Kidney epithelial cell (primary cell): Measurements from ENCODE around the gene NELL2. TPM values are rescaled to one million over a fixed set of nuclear protein-coding genes. Genes with fewer than 3 reads are reported as not detected.

ENCODE experiments used
- DNase-seq: peaks from one replicate; pipeline ENCODE4 v3.0.0-alpha.2; 2010; ENCODE audit warnings: low read depth
- H3K27me3 ChIP-seq: 2 replicates; pipeline ENCODE4 v1.6.0; 2011; ENCODE audit warnings: low read length; ENCODE audit not compliant: control insufficient read depth, insufficient read depth
- H3K36me3 ChIP-seq: 2 replicates; pipeline ENCODE4 v1.5.1; 2011; ENCODE audit warnings: low read length; ENCODE audit not compliant: control insufficient read depth, insufficient read depth
- H3K4me3 ChIP-seq: 2 replicates; pipeline ENCODE4 v1.5.1; 2011; ENCODE audit warnings: low read depth, mild to moderate bottlenecking, control low read depth, low read length
- total RNA-seq: library from RNA; depleted of rRNA; stranded (reverse); fragments of >200 nt; gene quantifications from 2 replicates; pipeline ENCODE4 v1.2.3, GENCODE V29; 2015
- TF ChIP-seq, protein P1 (sequence below): IDR thresholded peaks from 2 replicates; pipeline ENCODE4 v1.5.1; 2011; ENCODE audit warnings: mild to moderate bottlenecking, moderate library complexity, low read length, control low read depth, inconsistent platforms; ENCODE audit not compliant: insufficient read depth, poor library complexity, severe bottlenecking

The NELL2 gene
- total RNA-seq, 1 donor from 2014 or later = 3.5 TPM

DNA sequence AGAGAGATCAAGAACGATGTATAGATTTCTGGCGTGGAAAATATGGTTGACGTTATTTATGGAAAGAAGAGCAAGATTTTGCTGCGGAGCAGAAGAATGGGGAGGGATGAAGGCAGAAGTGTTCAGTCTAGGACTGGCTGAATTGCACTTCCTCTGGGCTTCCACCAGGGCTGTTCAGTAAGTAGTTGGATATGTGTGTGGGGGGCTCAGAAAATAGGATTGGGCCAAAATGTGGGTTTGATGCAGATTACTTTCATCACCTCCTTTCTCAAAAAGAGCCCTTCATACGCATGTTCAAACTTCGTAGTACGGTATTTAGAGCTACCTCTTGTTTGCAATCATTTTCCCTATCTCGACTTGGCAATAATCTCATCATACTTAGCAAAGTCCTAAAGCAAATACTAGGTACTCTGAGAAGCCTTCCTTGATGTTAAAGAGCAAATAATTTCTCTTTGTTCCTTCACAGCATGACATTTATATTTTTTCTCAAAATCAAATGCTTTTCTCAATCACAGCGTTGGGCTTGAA, 349.4 kb downstream of the NELL2 start:
- no peaks in the 10 kb centered on the region for H3K36me3 ChIP-seq
- no peak overlapping the region for H3K4me3 ChIP-seq
- TF ChIP-seq, protein P1, sequence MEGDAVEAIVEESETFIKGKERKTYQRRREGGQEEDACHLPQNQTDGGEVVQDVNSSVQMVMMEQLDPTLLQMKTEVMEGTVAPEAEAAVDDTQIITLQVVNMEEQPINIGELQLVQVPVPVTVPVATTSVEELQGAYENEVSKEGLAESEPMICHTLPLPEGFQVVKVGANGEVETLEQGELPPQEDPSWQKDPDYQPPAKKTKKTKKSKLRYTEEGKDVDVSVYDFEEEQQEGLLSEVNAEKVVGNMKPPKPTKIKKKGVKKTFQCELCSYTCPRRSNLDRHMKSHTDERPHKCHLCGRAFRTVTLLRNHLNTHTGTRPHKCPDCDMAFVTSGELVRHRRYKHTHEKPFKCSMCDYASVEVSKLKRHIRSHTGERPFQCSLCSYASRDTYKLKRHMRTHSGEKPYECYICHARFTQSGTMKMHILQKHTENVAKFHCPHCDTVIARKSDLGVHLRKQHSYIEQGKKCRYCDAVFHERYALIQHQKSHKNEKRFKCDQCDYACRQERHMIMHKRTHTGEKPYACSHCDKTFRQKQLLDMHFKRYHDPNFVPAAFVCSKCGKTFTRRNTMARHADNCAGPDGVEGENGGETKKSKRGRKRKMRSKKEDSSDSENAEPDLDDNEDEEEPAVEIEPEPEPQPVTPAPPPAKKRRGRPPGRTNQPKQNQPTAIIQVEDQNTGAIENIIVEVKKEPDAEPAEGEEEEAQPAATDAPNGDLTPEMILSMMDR = no peak
- DNase-seq = no peak
- no peaks in the 10 kb centered on the region for H3K27me3 ChIP-seq

DNA sequence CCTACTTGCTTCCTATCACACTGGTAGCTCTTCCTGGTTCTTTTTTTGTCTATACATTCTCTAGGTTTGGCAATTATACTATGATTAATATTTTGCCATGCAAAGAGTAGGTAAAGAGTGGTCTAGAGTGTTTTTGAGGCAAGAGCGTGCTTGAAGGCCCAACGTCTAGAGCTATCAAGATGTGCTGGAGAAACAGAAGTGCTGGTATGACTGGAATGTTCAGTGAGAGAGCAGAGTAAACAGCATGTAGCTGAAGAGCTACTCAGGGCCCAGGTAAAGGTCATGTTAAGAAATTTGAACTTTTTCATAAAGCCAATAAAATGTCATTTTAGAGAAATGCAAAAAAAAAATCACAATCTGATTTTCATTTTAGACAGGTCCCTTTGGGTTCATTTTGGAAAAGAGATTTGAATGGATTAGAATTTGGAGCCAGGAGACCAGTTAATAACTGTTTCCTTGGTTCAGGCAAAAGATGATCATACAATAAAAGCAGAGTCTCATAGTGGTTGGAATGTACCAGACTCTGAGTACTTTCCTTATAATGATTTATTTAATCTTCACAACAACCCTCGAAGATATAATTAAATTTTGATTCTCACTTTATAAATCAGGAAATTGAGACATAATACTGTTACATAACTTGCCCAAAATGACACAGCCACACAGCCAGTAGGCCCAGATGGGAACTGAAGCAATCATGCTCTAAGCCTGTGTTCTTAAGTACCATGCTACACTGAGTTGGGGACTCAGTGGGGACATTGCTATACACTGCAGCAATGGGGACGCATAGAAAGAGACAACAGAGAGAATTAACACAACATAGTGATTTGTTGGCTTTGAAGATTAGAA, 350.1 kb downstream of the NELL2 start:
- Histone ChIP-seq H3K36me3 (no peaks in the 10 kb centered on the region), H3K27me3 (no peaks in the 10 kb centered on the region), H3K4me3 (no peak overlapping the region)
- no peak for DNase-seq
- TF ChIP-seq, protein P1 = no peak

DNA sequence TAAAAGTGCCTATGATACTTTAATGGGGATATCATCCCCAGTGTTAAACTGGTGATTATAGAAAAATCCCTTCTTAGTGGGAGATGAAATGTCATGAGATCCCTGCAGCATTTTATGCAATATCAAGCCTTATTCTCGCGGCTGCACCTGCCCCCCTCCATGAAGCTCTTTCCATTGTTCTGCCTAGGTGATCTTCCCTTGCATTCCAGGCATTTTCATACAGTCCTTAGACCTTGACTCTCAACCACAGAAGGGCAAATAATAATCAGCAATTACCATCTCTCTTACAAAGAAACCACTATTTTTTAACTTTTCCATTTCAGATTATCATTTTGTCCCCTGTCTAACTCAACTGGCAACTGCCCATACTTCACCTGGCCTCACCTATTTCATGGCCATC, 352.3 kb downstream of the NELL2 start:
- no peaks in the 10 kb centered on the region for H3K36me3 ChIP-seq
- TF ChIP-seq, protein P1 = no peak

GRCh38 chr12:44521702-44522101, 354.4 kb downstream of the NELL2 start:
- no peak for DNase-seq
- Histone ChIP-seq H3K27me3 (no peaks in the 10 kb centered on the region), H3K4me3 (no peak overlapping the region), H3K36me3 (no peaks in the 10 kb centered on the region)
- TF ChIP-seq, protein P1 = no peak

More for the DNA sequence above, 352.3 kb downstream of the NELL2 start:
- H3K4me3 ChIP-seq = no peak overlapping the region
- H3K27me3 ChIP-seq = no peaks in the 10 kb centered on the region
- DNase-seq = no peak

DNA sequence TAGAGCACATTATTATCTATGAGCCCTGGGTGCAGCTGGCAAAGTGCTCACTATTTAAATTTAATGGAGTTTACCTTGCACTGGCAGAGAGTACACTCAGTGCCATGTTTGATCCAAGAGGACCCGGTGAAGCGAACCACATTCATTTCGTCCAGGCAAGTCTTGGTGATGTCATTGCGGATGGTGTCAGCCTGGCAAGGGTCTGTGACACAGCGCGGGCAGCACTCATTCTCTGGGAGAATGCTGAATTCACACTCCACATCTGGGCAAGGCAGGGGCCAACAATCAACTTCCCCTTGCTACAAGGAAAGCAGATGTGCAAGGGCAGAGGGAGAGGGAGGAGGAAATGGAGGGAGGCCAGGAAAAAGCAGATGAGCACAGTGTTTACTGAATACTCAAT, 356.2 kb downstream of the NELL2 start:
- no peaks in the 10 kb centered on the region for H3K27me3 ChIP-seq
- H3K36me3 ChIP-seq = no peaks in the 10 kb centered on the region
- DNase-seq = no peak
- no peak overlapping the region for H3K4me3 ChIP-seq
- TF ChIP-seq, protein P1 = no peak
